CD1c-positive myeloid dendritic cell (primary cell): Measurements from ENCODE around the gene TYK2.
A peak's percentile ranks its signal among the peaks of the same experiment; 100 is the strongest.
"Not testable (repeated sequence)": the region's sequence is repeated elsewhere in the genome, so short reads cannot be mapped to it uniquely, and the experiment has no call there.

Experiments used
- DNase-seq: peaks from one replicate; pipeline ENCODE4 v3.0.0-alpha.2; 2016; ENCODE audit errors: extremely low spot score

The TYK2 gene

GRCh38 chr19:10377140-10377640, 3.2 kb downstream of the TYK2 start:
- not testable (repeated sequence) for DNase-seq

GRCh38 chr19:10374931-10375330, 5.4 kb downstream of the TYK2 start:
- peak; percentile 43 for DNase-seq

GRCh38 chr19:10372690-10373089, 7.7 kb downstream of the TYK2 start:
- peak; percentile 88 for DNase-seq

GRCh38 chr19:10368101-10368803, 12.1 kb downstream of the TYK2 start:
- no peak for DNase-seq

GRCh38 chr19:10366950-10367512, 13.3 kb downstream of the TYK2 start:
- DNase-seq = not testable (repeated sequence)

- DNase-seq = no peak
These were observed 14.9 kb downstream of the TYK2 start for GRCh38 chr19:10365518-10365917.

- DNase-seq = no peak
These were observed 15.7 kb downstream of the TYK2 start for GRCh38 chr19:10364644-10365043.

- DNase-seq = no peak
These were observed 16.5 kb downstream of the TYK2 start for GRCh38 chr19:10363789-10364281.

GRCh38 chr19:10362259-10362658, 18.1 kb downstream of the TYK2 start:
- DNase-seq = no peak

- DNase-seq = no peak
These were observed 18.8 kb downstream of the TYK2 start for GRCh38 chr19:10361569-10362011.

- DNase-seq = no peak
These were observed 23.9 kb downstream of the TYK2 start for GRCh38 chr19:10356431-10356830.

GRCh38 chr19:10353793-10354391, 26.5 kb downstream of the TYK2 start:
- DNase-seq = peak; percentile 35

GRCh38 chr19:10352764-10353671, 27.4 kb downstream of the TYK2 start:
- DNase-seq = no peak

- peak; percentile 93 for DNase-seq
These were observed 33.9 kb downstream of the TYK2 start for GRCh38 chr19:10346509-10346908.

GRCh38 chr19:10344780-10345179, 35.6 kb downstream of the TYK2 start:
- no peak for DNase-seq

- DNase-seq = no peak
These were observed 36.9 kb downstream of the TYK2 start for GRCh38 chr19:10343495-10343894.

- DNase-seq = no peak
These were observed 40.4 kb downstream of the TYK2 start for GRCh38 chr19:10339977-10340376.

- DNase-seq = peak; percentile 73
These were observed 40.9 kb downstream of the TYK2 start, which contains the start of gene ICAM3 for GRCh38 chr19:10339380-10339960. ICAM3 (minus strand) TSS chr19:10339624; CDS start chr19:10339614, 10 bp downstream.

- no peak for DNase-seq
These were observed 41.4 kb downstream of the TYK2 start for GRCh38 chr19:10338940-10339339.

GRCh38 chr19:10336725-10337124, 43.6 kb downstream of the TYK2 start:
- DNase-seq = not testable (repeated sequence)

- no peak for DNase-seq
These were observed 44.9 kb downstream of the TYK2 start for GRCh38 chr19:10335352-10335985.
